DMS 273 (cell line): ENCODE measurements around the gene CENPB.
A peak's percentile ranks its signal among the peaks of the same experiment; 100 is the strongest.
"Not testable (repeated sequence)": the region's sequence is repeated elsewhere in the genome, so short reads cannot be mapped to it uniquely, and the experiment has no call there.

Experiments
- DNase-seq: peaks from one replicate; lab custom pipeline; 2025; ENCODE audit not compliant: unreplicated experiment; lab: John Stamatoyannopoulos, UW

CENPB gene

GRCh38 chr20:3811467-3812258 is 25.1 kb upstream of the CENPB start:
- peak; percentile 99 for DNase-seq

GRCh38 chr20:3808544-3808943 is 22.0 kb upstream of the CENPB start:
- DNase-seq, result no peak

- DNase-seq, result no peak
Measured at GRCh38 chr20:3804781-3805180, 18.2 kb upstream of the CENPB start.

GRCh38 chr20:3804254-3804751 is 17.8 kb upstream of the CENPB start:
- no peak for DNase-seq

GRCh38 chr20:3803854-3804253 is 17.3 kb upstream of the CENPB start:
- DNase-seq, result peak; percentile 52

- DNase-seq, result no peak
Measured at GRCh38 chr20:3803289-3803688, 16.7 kb upstream of the CENPB start.

GRCh38 chr20:3802524-3803239 is 16.1 kb upstream of the CENPB start:
- DNase-seq, result peak; percentile 42

- DNase-seq, result no peak
Measured at GRCh38 chr20:3801846-3802245, 15.3 kb upstream of the CENPB start.

GRCh38 chr20:3801299-3801698 is 14.8 kb upstream of the CENPB start:
- no peak for DNase-seq

GRCh38 chr20:3800878-3801260 is 14.3 kb upstream of the CENPB start:
- DNase-seq, result no peak

GRCh38 chr20:3800256-3800877 is 13.8 kb upstream of the CENPB start:
- DNase-seq, result no peak

GRCh38 chr20:3798908-3799248 is 12.3 kb upstream of the CENPB start:
- no peak for DNase-seq

GRCh38 chr20:3798373-3798768 is 11.8 kb upstream of the CENPB start:
- DNase-seq, result no peak

- no peak for DNase-seq
Measured at GRCh38 chr20:3797592-3798372, 11.2 kb upstream of the CENPB start.

- DNase-seq, result no peak
Measured at GRCh38 chr20:3797226-3797545, 10.6 kb upstream of the CENPB start.

GRCh38 chr20:3796477-3797225 is 10.1 kb upstream of the CENPB start:
- peak; percentile 57 for DNase-seq

- DNase-seq, result peak; percentile 98
Measured at GRCh38 chr20:3795511-3796468, 9.2 kb upstream of the CENPB start, which contains the start of gene CDC25B. Gene CDC25B (plus strand): TSS chr20:3796310. CDS start chr20:3796532, 222 bp downstream.

GRCh38 chr20:3794701-3795420 is 8.3 kb upstream of the CENPB start:
- DNase-seq, result no peak

- DNase-seq, result not testable (repeated sequence)
Measured at GRCh38 chr20:3794168-3794567, 7.6 kb upstream of the CENPB start.
